C4-2B (cell line): Measurements from ENCODE around the gene COX7A2.

Experiments used
- CTCF ChIP-seq: fragments of 450-650 bp; conservative IDR thresholded peaks from 2 replicates; pipeline ENCODE4 v1.5.1; 2017; ENCODE audit warnings: mild to moderate bottlenecking
- ZFX ChIP-seq: fragments of 450-650 bp; IDR thresholded peaks from 2 replicates; pipeline ENCODE4 v1.6.1; 2017

- TF ChIP-seq CTCF (no peak), ZFX (no peak)
These were observed 46.7 kb upstream of the COX7A2 start for GRCh38 chr6:75290136-75290945.
